ENCODE data around the gene SLC7A1. TPM values are rescaled to one million over a fixed set of nuclear protein-coding genes. Genes with fewer than 3 reads are reported as not detected.

SLC7A1 gene
- polyA plus RNA-seq, 1 donor from 2014 or later: 5.7 TPM

DNA sequence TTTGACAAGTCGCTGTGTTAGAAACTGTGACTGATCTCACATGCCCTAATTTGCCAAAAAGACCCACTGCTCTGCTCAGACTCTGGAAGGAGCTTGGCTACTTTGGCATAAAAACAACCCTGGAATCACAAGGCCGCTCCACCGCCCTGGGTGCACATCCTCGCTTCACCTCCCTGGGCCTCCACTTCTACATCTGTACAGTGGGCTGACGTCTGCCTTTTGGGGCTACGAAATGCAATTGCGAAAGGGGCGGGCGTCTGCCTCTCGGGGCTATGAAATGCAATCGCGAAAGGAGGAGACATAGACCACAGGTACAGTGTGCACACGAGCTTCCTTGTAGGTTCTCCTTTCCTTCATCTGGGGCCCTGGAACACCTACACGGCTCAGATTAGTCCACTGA, 74.2 kb downstream of the SLC7A1 start:
- Mint-ChIP-seq H3K27ac (no peak overlapping the region), H3K9me3 (no peaks in the 10 kb centered on the region), H3K4me3 (no peak overlapping the region), H3K4me1 (no peaks in the 10 kb centered on the region), H3K36me3 (peaks cover 9% of the 10 kb centered on the region), H3K27me3 (no peaks in the 10 kb centered on the region)

DNA sequence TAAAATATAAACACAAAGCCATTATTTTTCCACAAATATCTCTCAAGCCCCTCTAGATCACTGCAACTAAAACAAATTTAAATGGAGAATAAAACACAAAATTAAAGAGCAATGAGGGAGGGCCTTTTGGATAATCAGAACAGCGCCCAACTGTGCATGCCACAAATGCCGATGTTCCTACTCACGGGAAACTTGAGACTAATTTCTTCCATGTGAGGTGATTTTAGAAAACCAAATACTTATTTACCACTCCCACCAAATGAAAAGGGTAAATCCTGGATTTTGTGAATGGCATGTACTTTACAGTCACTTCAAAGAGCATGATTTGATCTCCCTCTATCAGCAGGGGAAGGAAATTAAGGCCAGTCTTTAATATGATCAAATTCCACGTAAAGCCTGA, 74.8 kb downstream of the SLC7A1 start:
- H3K9me3 Mint-ChIP-seq: no peaks in the 10 kb centered on the region
- H3K4me3 Mint-ChIP-seq: no peak overlapping the region
- no peaks in the 10 kb centered on the region for H3K27me3 Mint-ChIP-seq
- H3K27ac Mint-ChIP-seq: no peak overlapping the region
- H3K4me1 Mint-ChIP-seq: no peaks in the 10 kb centered on the region
- H3K36me3 Mint-ChIP-seq: peaks cover 9% of the 10 kb centered on the region

DNA sequence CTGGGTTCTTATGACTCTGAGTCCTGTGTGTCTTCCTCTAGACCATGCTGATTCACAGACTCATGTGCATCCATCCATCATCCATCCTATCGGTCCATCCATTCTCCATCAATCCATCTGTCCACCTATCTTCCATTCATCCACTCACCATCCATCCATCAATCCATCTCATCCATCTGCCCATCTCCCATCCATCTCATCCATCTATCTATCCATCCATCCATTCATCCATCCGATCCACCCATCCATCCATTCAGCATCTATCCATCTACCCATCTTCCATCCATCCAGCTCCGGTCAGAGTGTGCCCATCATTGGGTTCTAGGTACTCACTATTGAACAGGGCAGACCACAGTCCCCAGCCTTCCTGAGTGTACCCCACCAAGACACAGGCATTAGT, 75.6 kb downstream of the SLC7A1 start:
- peaks cover 9% of the 10 kb centered on the region for H3K36me3 Mint-ChIP-seq
- no peaks in the 10 kb centered on the region for H3K27me3 Mint-ChIP-seq
- H3K27ac Mint-ChIP-seq: peak overlapping the region in 1 of 3 donors; percentile 89

DNA sequence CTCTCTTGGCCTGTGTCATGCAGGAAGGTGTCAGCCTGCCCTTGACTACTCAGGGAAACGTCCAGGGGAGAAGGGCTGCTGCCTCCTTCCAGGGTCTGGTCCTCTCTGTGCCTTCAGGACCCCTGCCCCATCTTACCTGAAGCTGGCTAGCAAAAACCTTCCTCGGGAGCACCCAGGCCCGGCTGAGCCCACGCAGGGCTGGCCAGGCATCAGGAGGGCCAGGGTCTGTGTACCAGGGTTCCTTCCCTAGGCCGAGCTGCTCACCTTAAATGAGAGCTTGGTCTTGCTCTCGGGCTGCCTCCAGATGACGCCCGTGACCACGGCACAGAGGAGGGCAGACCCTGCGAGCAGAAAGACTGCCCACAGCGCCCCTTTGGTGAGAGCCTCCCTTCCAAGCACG, 78.6 kb downstream of the SLC7A1 start:
- peaks cover 9% of the 10 kb centered on the region for H3K36me3 Mint-ChIP-seq
- no peaks in the 10 kb centered on the region for H3K4me1 Mint-ChIP-seq
- H3K9me3 Mint-ChIP-seq: no peaks in the 10 kb centered on the region
- H3K4me3 Mint-ChIP-seq: no peak overlapping the region
- no peaks in the 10 kb centered on the region for H3K27me3 Mint-ChIP-seq
- no peak overlapping the region for H3K27ac Mint-ChIP-seq

More for the DNA sequence above, 75.6 kb downstream of the SLC7A1 start:
- H3K9me3 Mint-ChIP-seq: no peaks in the 10 kb centered on the region
- H3K4me1 Mint-ChIP-seq: no peaks in the 10 kb centered on the region
- peak overlapping the region in 1 of 4 donors; percentile 48 for H3K4me3 Mint-ChIP-seq

DNA sequence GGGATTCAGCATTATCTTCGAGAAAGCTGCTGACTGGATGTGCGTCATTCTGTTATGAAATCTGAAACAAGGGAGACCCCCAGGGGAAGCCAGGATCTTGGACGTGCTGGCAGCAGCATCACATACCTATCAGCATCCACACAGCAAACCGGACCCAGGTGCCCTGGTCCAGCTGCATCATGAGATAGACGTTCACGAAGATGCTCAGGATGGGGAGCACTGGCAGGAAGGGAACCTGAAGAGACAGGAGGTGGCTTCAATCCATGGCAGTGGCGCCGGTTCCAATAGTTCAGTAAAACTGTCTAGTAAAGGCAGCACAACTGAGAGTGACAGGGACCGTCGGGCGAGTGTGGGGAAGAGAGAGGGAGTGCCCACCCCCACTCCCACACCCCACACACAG, 79.5 kb downstream of the SLC7A1 start:
- H3K27ac Mint-ChIP-seq: no peak overlapping the region
- no peaks in the 10 kb centered on the region for H3K9me3 Mint-ChIP-seq
- no peak overlapping the region for H3K4me3 Mint-ChIP-seq
- H3K27me3 Mint-ChIP-seq: no peaks in the 10 kb centered on the region
- no peaks in the 10 kb centered on the region for H3K4me1 Mint-ChIP-seq
- H3K36me3 Mint-ChIP-seq: peaks cover 10% of the 10 kb centered on the region

DNA sequence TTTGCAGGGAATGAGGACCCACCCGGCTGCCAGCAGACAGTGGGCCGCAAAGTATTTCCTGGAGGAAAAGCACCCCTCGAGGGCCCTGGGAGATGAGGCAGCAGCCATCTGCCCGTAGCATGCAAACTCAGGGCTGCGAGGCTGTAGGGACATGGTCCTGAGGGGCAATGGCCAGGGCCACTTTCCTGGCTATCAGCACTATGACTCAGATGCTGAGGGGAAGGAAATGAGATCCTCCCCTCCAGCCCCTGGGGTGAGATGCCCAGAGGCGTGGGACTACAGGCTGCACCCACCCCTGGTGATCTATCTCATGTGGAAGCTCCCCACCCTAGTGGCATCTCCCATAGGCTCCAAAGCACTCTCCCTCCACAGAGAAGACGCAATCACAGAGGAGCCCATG, 80.1 kb downstream of the SLC7A1 start:
- no peak overlapping the region for H3K27ac Mint-ChIP-seq
- H3K4me3 Mint-ChIP-seq: no peak overlapping the region
- no peaks in the 10 kb centered on the region for H3K4me1 Mint-ChIP-seq
- H3K27me3 Mint-ChIP-seq: no peaks in the 10 kb centered on the region
- no peaks in the 10 kb centered on the region for H3K9me3 Mint-ChIP-seq
- H3K36me3 Mint-ChIP-seq: peaks cover 6% of the 10 kb centered on the region

DNA sequence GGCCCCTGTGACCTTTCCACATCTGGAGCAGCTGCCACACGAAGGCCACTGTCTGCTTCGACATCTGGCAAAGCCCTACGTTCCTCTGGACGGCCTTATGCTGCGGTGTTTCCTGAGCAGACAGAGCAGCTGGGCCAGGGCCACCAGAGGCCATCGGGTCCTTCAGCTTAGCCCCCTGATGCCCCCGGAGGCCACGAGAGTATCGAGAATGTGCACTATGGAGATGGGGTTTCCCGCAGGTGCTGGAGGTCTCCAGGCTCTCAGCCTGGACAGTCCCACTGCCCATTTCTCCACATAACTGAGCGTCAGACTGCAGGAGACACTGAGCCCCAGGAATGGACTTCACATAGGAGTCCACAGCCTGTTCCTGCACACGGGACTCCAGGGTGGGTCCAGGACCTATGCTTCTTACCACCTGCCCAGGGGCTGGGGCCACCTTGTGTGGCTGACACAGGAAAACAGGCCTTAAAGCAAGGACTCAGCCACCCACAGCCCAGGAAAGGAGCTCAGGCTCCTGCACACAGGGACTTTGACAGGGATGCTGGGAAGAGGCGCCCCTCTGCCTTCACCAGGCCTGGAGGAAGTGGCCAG, 80.7 kb downstream of the SLC7A1 start:
- Mint-ChIP-seq H3K27ac (no peak overlapping the region), H3K9me3 (no peaks in the 10 kb centered on the region), H3K4me1 (no peaks in the 10 kb centered on the region), H3K27me3 (no peaks in the 10 kb centered on the region), H3K4me3 (no peak overlapping the region), H3K36me3 (peaks cover 4% of the 10 kb centered on the region)

DNA sequence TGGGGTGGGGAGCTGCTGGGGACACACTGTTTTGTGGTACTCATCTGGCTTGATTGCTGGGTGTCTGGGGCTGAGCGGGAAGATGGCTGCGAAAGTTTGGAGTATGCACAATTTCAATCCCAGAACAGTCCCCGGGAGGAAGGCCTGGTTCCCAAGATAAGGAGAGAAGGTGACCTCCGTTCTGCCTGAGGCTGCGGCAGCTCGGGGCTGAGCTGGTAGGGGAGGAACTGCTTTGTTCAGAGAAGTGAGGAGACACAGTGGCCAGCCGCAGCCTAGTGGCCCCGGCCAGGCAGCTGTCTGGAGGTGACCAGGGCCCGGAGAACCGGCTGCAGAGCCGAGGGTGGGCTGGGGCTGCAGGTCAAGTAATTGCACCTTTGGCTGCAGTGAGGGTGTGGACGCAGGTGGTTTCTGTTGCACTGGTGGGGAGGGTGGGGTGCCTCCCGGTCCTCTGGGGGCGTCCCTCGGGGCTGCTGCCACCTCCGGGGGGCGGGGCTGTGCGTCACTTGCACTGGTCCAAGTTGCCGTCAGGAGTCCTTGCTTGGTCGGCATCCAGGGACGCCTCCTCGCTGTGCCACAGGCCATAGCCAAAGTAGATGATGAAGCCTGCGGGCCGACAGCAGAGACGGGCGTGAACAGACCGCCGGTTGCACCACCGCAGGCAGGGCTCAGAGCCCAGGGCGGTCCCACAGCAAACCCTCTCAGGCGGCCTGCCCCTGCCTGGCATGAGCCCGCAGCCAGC, 81.3 kb downstream of the SLC7A1 start:
- Mint-ChIP-seq H3K36me3 (peaks cover 4% of the 10 kb centered on the region), H3K4me3 (no peak overlapping the region)

DNA sequence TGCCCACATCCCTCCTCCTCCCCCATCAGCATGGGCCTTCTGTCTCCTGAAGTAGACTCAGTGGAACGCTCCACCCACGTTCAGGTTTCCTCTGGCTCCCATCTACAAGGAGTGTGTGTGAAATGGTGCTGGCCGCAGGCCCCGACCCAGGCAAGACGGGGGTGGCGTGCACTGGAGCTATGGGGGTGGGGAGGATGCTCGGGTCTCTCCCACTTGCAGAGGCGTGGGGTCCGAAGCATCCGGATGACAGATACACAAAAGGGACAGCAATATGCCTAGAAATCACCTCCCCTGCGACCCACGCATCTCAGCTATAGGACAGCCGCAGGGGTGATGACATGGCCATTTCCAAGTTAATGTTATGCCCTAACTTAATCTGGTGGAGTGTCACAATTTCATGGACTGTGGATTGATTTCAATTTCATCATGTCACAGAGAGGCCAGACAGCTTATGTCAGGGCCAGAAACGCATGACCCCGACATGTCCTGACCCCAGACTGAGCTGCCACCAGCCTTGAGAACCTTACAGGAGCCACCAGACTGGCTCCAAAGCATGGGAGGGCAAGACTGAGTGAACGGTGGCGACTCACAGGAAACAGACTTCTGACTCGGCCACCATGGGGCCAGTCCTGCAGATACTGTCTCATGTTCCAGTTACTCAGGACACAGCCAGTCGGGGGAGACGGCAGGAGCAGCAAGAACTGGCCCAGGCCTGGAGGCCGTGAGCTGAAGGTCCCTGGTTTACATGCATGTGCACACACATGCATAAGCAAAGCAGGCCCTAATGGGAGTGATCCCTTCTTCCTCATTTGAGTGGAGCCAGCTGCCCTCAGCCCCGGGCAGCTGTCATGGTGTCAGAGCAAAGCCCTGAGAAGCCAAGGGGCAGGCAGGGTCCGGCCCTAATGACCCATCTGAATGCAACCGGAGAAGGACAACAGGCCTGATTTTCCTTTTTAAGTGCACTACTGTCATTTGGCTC, 82.2 kb downstream of the SLC7A1 start:
- Mint-ChIP-seq H3K27ac (peak overlapping the region in 1 of 3 donors; percentile 35), H3K27me3 (no peaks in the 10 kb centered on the region), H3K9me3 (no peaks in the 10 kb centered on the region), H3K36me3 (peaks cover 4% of the 10 kb centered on the region), H3K4me3 (no peak overlapping the region), H3K4me1 (no peaks in the 10 kb centered on the region)

More for the DNA sequence above, 81.3 kb downstream of the SLC7A1 start:
- peak overlapping the region in 1 of 3 donors; percentile 35 for H3K27ac Mint-ChIP-seq
- no peaks in the 10 kb centered on the region for H3K4me1 Mint-ChIP-seq
- no peaks in the 10 kb centered on the region for H3K9me3 Mint-ChIP-seq
- no peaks in the 10 kb centered on the region for H3K27me3 Mint-ChIP-seq

DNA sequence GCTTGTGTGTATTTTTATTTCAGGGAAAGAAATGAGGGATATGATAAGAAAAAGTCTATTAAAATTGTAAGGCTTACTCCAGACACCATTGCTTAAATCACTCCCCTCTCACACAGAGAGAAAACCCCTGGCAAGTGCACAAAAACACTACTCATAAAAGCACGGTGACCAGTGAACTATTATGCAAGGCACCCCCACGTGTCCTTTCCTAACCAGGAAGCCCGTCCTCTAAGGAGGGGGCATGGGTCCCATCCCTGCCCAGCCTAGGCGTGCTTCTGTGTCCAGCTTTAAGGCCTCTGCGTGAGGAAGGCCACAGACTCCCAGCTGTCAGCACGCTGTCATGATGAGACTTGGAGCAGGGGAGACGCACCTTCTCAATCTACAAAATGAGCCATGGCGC, 83.5 kb downstream of the SLC7A1 start:
- no peaks in the 10 kb centered on the region for H3K9me3 Mint-ChIP-seq
- H3K27ac Mint-ChIP-seq: no peak overlapping the region
- peaks cover 0 to 2% (median 0%) of the 10 kb centered on the region in 3 donors for H3K4me1 Mint-ChIP-seq
- H3K27me3 Mint-ChIP-seq: no peaks in the 10 kb centered on the region
- no peak overlapping the region for H3K4me3 Mint-ChIP-seq
- H3K36me3 Mint-ChIP-seq: peaks cover 2% of the 10 kb centered on the region

DNA sequence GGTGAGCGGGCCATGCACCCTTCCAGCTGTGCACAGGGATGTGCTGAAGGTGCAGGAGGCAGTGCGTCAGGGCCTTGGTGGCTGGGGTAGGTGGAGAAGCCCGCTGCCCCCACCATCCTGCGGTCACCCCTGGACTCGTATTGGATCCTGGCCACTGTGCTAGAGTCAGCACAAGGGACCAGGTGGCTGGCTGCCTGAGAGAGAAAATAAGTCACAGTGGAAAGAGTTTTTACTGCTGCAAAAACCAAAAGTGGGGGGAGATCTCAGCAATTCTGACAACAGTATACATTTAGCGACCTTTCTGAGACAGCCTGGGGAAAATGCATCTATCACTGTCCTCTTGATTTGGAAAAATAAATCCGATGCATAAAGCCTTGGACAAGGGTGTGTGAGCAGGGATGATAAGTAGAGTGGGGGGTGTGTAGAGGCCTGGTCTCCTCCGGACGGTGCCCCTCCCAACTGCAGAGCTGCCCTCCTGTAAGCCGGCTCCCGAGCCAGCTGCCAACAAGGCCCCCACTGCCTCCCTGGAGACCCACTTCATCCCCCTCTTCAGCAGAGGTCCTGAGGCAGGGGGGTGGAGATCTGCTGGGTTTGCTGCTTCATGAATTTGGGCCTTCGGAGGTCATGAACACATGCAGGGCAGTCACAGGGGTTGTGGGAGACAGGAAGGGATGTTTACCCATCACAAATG, 84.2 kb downstream of the SLC7A1 start:
- Mint-ChIP-seq H3K27me3 (no peaks in the 10 kb centered on the region), H3K9me3 (no peaks in the 10 kb centered on the region), H3K36me3 (peaks cover 2% of the 10 kb centered on the region), H3K4me1 (peaks cover 0 to 2% (median 0%) of the 10 kb centered on the region in 3 donors), H3K4me3 (no peak overlapping the region), H3K27ac (no peak overlapping the region)

DNA sequence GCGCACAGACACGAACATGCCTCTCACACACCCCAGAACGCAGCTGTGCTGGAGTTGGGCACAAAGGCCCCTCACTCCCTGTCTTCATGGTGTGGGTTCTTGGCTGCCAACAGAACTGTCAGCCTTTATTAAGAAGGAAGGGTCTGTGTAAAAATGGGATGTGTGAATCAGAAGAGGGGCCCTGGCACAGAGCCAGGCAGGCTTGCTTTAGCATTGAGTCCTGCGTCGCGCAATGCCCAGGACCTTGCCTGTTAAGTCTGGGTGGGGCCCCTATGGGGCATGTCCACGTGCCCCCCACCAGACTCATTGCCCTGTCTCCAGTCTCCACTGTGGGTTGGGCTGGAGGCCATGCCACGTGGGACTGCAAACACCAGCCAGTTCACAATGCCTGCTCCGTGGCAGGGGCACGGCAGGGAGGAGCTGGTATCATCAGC, 84.8 kb downstream of the SLC7A1 start:
- Mint-ChIP-seq H3K4me3 (no peak overlapping the region), H3K36me3 (peaks cover 2% of the 10 kb centered on the region), H3K4me1 (peaks cover 0 to 2% (median 0%) of the 10 kb centered on the region in 3 donors), H3K27me3 (no peaks in the 10 kb centered on the region), H3K27ac (no peak overlapping the region), H3K9me3 (no peaks in the 10 kb centered on the region)

DNA sequence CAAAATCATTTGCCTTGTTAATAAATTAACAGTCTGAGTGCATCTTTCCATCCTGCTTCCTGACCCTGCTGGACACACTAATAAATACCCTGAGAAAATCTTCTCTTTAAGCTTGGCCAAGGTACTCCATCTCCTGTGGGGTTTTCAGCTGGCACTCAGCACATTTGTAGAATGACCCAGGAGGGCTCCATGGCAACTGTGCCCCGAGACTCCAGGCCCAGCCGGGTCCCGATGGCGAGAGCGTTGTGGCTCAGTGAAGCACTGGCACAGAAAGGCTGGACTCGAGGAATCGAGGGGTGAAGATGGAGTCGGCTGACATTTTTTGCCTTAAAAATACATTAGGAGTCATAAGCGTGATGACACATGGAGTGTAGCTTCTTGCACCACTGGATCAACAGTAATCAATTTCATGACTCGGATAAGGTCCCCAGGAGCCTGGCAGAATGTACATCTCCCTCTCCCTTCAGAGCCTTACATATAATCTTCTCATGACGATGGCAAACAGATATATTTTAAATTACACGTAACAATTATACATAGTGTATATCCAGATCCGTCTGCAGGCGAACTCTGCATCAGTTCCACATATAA, 85.4 kb downstream of the SLC7A1 start:
- H3K27me3 Mint-ChIP-seq: peaks cover 5% of the 10 kb centered on the region
- no peak overlapping the region for H3K27ac Mint-ChIP-seq
- no peaks in the 10 kb centered on the region for H3K9me3 Mint-ChIP-seq
- H3K4me3 Mint-ChIP-seq: no peak overlapping the region
- peaks cover 0 to 2% (median 0%) of the 10 kb centered on the region in 3 donors for H3K4me1 Mint-ChIP-seq
- peaks cover 2% of the 10 kb centered on the region for H3K36me3 Mint-ChIP-seq

DNA sequence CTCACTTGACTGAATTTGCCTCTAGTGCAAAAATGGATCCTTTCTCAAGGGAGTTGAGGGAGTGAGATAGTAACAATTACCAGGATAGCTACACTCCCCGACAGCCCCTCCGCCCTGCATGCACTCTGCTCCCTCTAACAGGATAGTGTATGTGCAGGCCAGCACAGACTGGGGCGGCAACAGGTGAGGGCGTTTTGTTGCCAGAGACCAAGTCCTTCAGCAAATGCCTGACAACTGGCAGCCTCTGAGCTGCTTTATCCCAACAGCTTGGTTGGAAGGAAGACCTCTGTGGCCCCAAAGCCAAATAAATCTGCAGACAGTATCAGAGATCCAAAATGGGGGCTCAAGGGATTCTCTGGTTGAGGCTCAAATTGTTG, 86.6 kb downstream of the SLC7A1 start:
- Mint-ChIP-seq H3K27ac (no peak overlapping the region), H3K9me3 (no peaks in the 10 kb centered on the region), H3K36me3 (peaks cover 2% of the 10 kb centered on the region), H3K4me1 (peaks cover 0 to 2% (median 0%) of the 10 kb centered on the region in 3 donors), H3K4me3 (no peak overlapping the region), H3K27me3 (peaks cover 6% of the 10 kb centered on the region)

Data from IgD-negative memory B cell (primary cell).